ENCODE results near the gene USP36.

USP36 gene

DNA sequence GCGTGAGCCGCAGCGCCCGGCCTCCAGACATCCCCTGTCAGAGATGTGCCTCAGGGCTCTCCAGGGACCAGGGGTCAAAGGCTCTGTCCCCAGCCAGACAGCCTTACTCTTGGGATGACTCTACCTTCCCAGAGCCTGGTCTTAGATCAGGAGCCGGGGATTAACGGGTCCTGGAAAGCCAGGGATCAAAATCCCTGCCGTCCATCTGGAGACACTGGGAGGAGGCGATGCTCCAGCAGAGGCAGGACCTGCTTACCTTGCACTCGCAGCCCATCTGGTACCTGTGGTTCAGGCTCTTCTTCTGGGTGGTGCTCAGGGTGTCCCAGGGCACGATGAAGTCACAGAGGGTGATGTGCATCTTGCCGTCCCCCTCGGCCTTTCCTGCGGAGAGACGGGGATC is 16.7 kb upstream of the USP36 start:
- Mint-ChIP-seq H3K4me1 (ENCODE audit: low read depth) (no peaks in the 10 kb centered on the region), H3K27me3 (no peaks in the 10 kb centered on the region), H3K4me3 (no peak overlapping the region), H3K9me3 (ENCODE audit: low read depth) (no peaks in the 10 kb centered on the region), H3K27ac (no peak overlapping the region), H3K36me3 (no peaks in the 10 kb centered on the region)

DNA sequence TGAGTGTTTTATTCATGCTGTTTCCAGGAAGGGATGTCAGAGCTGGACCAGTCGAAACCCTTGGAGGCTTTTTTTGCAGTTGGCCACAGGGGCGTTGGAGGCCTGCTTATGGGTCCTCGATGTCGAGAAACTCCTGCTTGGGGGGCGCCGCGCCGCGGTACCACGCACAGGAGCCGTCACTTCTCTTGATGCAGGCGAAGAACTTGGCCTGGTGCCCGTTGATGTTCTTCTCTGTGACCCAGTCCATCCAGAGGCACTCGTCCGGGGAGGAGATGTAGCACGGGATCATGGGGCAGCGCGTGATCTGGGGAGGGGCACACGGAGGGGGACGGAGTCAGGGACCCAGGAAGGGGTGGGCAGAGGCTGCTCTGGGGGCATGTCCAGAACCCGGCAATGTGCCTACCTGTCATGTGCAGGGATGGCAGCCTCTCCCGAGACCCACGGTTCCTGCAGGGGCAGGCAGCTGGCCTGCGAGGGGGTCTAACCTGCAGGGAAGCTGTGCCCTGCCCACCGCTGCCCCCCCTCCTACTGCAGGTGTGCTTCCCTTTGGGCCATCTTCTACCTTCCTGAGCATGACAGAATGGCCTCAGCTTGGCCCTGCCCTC is 15.0 kb upstream of the USP36 start:
- H3K4me1 Mint-ChIP-seq (ENCODE audit: low read depth): no peaks in the 10 kb centered on the region

DNA sequence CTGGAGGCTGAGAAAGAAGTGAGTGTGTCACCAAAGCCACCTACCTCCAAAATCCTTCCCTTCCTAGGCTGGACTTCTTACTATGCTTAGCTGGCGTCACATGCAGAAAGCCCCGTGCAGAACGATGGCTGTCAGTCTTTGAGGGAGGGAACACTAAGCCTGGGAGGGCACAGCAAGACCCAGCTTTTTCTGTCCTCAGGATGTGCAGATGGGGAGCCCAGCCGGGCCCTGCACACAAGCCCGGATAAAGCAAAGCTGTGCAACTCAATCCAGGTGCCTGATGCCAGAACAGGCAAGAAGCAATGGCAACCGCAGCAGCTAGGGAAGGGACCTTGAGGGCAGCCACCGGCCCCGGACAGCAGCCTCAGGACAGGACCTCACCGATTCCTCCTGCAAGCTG is 13.9 kb upstream of the USP36 start:
- Mint-ChIP-seq H3K27me3 (no peaks in the 10 kb centered on the region), H3K9me3 (ENCODE audit: low read depth) (no peaks in the 10 kb centered on the region), H3K4me1 (ENCODE audit: low read depth) (no peaks in the 10 kb centered on the region), H3K36me3 (no peaks in the 10 kb centered on the region), H3K27ac (no peak overlapping the region), H3K4me3 (no peak overlapping the region)

More for the DNA sequence above, 15.0 kb upstream of the USP36 start:
- Mint-ChIP-seq H3K27ac (no peak overlapping the region), H3K36me3 (no peaks in the 10 kb centered on the region), H3K4me3 (no peak overlapping the region), H3K9me3 (ENCODE audit: low read depth) (no peaks in the 10 kb centered on the region), H3K27me3 (no peaks in the 10 kb centered on the region)

DNA sequence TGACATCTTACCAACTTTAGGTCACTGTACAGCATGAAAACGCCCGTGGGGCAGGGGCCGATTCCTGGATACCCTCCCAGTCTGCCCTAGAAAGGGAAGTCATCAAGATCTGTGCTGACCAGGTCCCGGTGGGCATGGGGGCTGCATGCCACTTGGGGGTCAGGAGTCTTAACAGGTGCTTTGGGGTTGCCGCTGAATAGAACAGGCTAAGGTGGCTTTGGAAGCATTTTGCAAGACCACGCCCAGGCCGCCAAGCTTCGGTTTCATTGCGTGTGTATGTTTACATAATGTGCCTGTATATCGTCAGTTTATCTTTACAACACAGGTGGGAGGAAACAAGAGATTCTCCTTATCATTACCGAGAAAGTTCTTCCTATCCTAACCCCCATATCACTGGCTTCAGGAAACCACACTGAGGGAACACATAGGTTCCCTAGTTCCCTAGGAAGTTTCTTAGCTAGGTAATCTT is 13.3 kb upstream of the USP36 start:
- no peaks in the 10 kb centered on the region for H3K4me1 Mint-ChIP-seq (ENCODE audit: low read depth)
- H3K4me3 Mint-ChIP-seq: no peak overlapping the region
- no peaks in the 10 kb centered on the region for H3K9me3 Mint-ChIP-seq (ENCODE audit: low read depth)
- no peaks in the 10 kb centered on the region for H3K36me3 Mint-ChIP-seq
- H3K27me3 Mint-ChIP-seq: no peaks in the 10 kb centered on the region
- no peak overlapping the region for H3K27ac Mint-ChIP-seq

DNA sequence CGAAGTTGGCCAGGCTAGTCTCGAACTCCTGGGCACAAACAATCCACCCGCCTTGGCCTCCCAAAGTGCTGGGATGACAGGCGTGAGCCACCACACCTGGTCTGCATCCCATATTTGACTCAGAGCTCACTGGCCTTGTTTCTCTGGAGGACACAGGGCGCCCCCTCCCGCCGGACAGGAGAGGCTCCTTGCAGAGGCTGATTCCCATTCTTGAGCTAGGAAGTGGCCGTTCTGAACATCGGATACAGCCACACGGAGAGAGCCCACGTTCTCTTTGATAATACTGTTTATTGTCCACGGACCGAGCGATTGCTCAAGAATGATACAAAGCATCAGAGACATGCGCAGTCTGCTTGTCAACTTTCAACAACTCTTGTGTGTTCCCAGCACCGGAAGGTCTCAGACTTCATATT is 12.1 kb upstream of the USP36 start:
- Mint-ChIP-seq H3K36me3 (no peaks in the 10 kb centered on the region), H3K27ac (no peak overlapping the region), H3K4me3 (no peak overlapping the region), H3K27me3 (no peaks in the 10 kb centered on the region), H3K9me3 (ENCODE audit: low read depth) (no peaks in the 10 kb centered on the region), H3K4me1 (ENCODE audit: low read depth) (no peaks in the 10 kb centered on the region)

DNA sequence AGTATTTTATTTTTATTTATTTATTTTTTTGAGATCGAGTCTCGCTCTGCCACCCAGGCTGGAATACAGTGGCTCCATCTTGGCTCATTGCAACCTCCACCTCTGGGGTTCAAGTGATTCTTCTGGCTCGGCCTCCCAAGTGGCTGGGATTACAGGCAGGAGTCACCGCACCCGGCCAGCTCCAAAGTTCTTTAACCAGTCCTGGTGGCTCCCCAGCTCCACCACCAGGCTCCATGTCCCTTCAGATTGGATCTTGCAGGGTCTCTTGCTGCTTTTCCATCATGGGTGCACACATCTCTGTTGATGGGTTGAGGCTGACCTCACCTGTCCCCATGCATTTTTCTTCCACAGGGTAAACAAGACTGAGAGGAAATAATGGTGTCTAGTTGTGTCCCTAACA is 8.4 kb upstream of the USP36 start:
- Mint-ChIP-seq H3K36me3 (no peaks in the 10 kb centered on the region), H3K4me1 (ENCODE audit: low read depth) (peaks cover 5% of the 10 kb centered on the region), H3K4me3 (no peak overlapping the region), H3K27me3 (no peaks in the 10 kb centered on the region), H3K9me3 (ENCODE audit: low read depth) (no peaks in the 10 kb centered on the region), H3K27ac (no peak overlapping the region)

DNA sequence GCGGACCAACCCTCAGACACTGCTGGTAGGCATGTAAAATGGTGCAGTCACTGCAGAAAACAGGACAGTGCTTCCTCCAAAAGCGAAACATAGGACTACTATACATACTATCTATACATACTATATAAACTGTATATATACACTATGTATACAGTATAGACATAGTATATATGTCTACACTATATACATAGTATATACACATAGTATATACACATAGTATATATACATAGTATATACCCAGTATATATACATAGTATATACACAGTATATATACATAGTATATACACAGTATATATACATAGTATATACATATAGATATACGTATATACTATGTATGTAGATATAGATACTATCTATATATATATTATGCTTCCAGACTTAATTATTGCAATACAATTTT is 6.4 kb upstream of the USP36 start:
- Mint-ChIP-seq H3K4me3 (no peak overlapping the region), H3K27me3 (no peaks in the 10 kb centered on the region), H3K4me1 (ENCODE audit: low read depth) (peaks cover 8% of the 10 kb centered on the region), H3K36me3 (no peaks in the 10 kb centered on the region), H3K27ac (no peak overlapping the region), H3K9me3 (ENCODE audit: low read depth) (no peaks in the 10 kb centered on the region)

DNA sequence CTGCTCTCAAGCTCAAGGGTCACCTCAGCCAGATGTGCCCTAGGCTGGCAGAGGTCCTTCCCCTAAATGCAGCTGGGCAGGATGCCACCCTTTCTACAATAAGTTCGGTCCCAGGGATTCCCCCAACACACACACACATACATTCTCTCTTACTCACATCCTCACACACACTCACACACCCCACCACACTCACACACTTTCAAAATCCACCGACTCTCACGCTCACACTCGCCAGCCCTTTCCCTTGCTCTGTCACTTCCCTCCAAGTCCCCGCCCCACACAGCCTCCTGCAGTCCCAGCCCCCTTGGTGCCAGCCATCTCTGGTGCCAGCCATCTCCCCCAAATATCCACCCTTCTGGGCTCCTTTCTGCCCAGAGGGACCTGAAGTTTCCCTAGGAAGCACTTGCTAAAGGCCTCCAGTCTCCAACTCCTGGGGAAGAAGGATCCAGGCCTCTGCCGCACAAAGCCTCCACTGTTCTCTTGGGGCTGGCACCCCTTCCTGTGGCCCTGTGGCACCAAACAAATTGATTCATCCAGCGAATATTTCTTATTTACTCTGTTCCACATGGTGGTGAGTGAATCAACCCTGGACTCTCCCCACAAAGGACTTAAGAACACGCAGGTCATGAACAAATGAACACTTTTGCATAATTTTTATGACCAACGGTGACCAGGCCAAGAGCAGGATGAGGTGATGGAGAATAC is 3.8 kb upstream of the USP36 start:
- Mint-ChIP-seq H3K27ac (no peak overlapping the region), H3K36me3 (no peaks in the 10 kb centered on the region), H3K27me3 (no peaks in the 10 kb centered on the region), H3K4me3 (no peak overlapping the region), H3K9me3 (ENCODE audit: low read depth) (no peaks in the 10 kb centered on the region), H3K4me1 (ENCODE audit: low read depth) (peaks cover 15% of the 10 kb centered on the region)

DNA sequence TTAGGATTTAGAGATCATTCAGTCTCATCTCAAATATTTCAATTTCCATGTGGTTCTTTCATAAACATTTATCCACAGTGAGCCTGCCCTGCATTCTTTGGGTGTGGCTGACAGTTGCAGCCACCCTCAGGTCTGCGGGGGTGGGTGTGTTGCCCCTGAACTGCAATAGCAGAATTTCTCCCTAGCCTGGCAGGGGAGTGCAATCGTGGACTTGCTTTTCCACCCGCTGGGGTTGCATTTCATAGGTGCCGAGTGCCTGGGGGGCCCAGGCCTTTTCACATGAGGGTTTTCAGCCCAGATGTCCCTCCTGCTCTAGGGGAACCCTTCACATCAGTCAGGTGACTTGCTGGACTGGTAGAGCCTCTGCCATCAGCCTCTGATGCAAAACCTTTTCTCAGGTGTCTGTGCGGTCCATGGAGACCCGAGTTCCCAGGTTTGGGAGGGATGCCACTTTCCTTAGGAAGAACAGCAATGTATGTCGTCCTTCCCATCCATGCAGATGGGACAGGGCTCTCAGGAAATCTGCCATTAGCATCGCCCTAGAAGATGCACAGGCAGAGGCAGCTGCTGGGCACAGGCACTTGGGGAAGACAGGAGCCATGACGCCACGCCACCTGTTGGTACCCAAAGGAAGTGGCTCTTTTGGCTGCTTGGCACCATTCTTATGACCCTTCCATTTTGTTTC is 2.4 kb upstream of the USP36 start:
- peaks cover 27% of the 10 kb centered on the region for H3K4me1 Mint-ChIP-seq (ENCODE audit: low read depth)
- no peaks in the 10 kb centered on the region for H3K9me3 Mint-ChIP-seq (ENCODE audit: low read depth)
- H3K4me3 Mint-ChIP-seq: no peak overlapping the region
- H3K36me3 Mint-ChIP-seq: peaks cover 4% of the 10 kb centered on the region
- no peak overlapping the region for H3K27ac Mint-ChIP-seq
- H3K27me3 Mint-ChIP-seq: no peaks in the 10 kb centered on the region

DNA sequence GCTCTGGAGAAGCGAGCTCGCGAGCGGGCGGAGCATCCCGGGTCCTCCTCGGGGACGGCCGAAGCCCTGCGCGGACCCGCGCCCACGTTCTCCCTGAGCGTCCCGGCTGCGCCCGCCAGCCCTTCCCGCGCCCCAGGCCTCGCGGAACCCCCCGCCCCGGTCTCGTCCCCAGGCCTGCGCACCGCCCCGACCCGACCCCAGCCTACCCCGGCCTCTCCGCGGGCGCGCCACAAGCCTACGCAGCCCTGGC is 159 bp downstream of the USP36 start:
- peaks cover 42% of the 10 kb centered on the region for H3K4me1 Mint-ChIP-seq (ENCODE audit: low read depth)
- peaks cover 15% of the 10 kb centered on the region for H3K36me3 Mint-ChIP-seq
- H3K9me3 Mint-ChIP-seq (ENCODE audit: low read depth): no peaks in the 10 kb centered on the region
- H3K27me3 Mint-ChIP-seq: no peaks in the 10 kb centered on the region
- H3K27ac Mint-ChIP-seq: peak overlapping the region; percentile 94
- peak overlapping the region; percentile 90 for H3K4me3 Mint-ChIP-seq

DNA sequence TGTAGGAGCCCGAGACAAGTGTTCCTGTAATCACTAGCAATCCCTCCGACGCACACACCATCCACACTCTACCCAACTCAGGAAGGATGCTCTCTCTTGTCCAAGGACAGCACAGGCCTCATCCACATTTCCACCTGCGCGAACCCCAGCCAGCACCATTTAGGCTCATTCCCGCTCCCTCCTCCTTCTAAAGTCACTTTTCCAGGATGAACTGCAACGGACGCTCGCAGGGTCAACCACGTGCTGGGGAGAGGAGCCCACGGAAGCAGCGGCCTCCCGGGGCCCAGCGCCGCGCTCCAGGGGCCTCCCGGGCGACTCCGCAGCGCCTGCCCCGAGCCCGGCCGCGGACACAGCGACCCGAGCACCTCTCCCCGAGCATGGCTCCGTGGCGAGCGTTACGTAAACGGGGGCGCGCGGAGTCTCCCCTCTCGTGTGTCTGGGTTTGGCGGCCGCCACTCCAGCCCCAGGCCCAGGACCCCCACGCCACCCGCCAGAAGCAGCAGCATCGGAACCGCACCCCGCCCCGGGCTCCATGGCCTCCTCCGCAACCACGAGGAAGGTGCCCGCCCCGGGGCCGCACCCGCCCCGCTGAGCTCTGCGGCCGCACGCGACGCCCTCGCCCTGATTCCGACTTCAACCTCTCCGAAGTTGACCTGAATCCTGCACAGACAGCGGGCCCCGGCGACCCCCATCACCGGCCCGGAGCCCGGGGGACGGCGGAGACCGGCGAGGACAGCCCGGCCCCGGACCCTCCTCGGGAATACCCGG is 668 bp downstream of the USP36 start:
- no peaks in the 10 kb centered on the region for H3K9me3 Mint-ChIP-seq (ENCODE audit: low read depth)
- H3K36me3 Mint-ChIP-seq: peaks cover 15% of the 10 kb centered on the region
- peaks cover 42% of the 10 kb centered on the region for H3K4me1 Mint-ChIP-seq (ENCODE audit: low read depth)
- peak overlapping the region; percentile 95 for H3K4me3 Mint-ChIP-seq
- H3K27ac Mint-ChIP-seq: peak overlapping the region; percentile 92
- H3K27me3 Mint-ChIP-seq: no peaks in the 10 kb centered on the region

DNA sequence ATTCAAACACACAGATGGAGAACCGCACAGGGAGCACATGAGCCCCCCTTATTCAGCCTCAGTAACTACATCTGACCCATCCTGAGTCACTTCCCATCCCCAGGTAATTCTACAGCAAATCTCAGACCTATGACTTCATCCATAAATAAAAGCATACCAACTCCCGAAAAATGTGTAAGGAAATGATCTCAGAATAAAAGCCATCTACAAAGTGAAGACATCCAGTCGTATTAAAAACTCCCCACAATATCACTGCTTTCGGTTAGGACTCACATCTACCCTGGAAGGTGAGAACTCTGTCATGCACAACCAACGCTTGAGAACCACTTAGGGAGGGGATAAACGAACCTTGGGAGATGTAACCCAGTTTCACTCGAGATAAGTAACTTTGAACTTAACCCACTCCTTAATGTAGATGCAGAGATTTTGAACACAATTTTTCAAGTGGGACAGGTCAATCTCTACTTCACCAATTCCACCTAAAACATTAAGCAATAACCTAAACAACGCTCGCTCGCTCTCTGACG is 1.3 kb downstream of the USP36 start:
- Mint-ChIP-seq H3K27me3 (no peaks in the 10 kb centered on the region), H3K36me3 (peaks cover 15% of the 10 kb centered on the region), H3K4me3 (peak overlapping the region; percentile 95), H3K4me1 (ENCODE audit: low read depth) (peaks cover 40% of the 10 kb centered on the region), H3K9me3 (ENCODE audit: low read depth) (no peaks in the 10 kb centered on the region), H3K27ac (peak overlapping the region; percentile 92)

DNA sequence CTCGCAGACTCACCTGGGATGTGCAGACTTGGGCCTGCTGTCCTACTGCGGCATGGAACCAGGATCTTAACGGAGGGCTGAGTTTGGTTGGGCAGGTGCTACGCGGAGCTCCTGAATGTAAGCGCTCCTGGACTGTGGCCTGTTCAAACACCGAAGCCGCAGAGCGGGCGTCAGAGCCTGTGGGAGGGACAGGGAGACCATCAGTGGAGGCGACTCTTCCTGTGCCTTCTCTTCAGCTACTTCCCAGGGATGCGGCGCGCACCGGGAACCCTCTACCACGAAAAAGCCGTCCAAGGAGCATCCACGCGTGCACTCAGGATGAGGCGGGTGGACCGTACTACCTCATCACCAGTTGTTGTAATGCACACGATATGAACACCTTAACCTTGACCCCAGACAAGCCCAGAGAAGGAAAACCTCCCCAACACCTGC is 2.0 kb downstream of the USP36 start:
- Mint-ChIP-seq H3K9me3 (ENCODE audit: low read depth) (no peaks in the 10 kb centered on the region), H3K27ac (peak overlapping the region; percentile 50), H3K4me1 (ENCODE audit: low read depth) (peaks cover 39% of the 10 kb centered on the region), H3K27me3 (no peaks in the 10 kb centered on the region), H3K36me3 (peaks cover 15% of the 10 kb centered on the region), H3K4me3 (peak overlapping the region; percentile 95)

DNA sequence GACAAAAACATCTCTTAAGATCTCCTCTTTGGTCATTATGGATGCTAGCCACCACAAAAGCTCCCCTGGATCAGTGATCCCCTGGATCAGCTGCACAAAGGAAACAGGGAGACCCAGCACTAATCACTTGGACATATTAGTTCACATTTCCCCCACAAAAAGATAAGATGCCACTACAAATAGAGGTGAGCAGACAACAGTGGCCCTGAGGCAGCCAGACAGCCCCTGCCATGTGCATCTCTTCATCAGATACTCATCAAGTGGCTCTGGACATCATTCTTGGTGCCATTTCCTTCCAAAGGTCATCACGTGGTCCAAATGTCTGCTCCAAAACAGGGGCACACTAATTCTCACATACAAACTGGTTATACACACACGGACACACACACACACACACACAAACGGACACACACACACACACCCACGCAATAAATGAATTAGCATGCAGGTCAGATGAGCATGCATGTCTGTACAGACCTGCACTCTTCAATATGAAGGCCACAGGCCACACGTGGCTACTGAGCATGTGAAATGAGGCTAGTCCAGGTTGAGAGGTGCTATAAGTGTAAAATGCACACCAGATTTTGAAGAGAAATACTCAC is 4.1 kb downstream of the USP36 start:
- H3K4me1 Mint-ChIP-seq (ENCODE audit: low read depth): peaks cover 44% of the 10 kb centered on the region
- no peak overlapping the region for H3K27ac Mint-ChIP-seq
- H3K36me3 Mint-ChIP-seq: peaks cover 17% of the 10 kb centered on the region
- H3K27me3 Mint-ChIP-seq: no peaks in the 10 kb centered on the region
- H3K9me3 Mint-ChIP-seq (ENCODE audit: low read depth): no peaks in the 10 kb centered on the region
- H3K4me3 Mint-ChIP-seq: peak overlapping the region; percentile 30
